Liver (tissue), 9 donors: Measurements from ENCODE around the gene MAP3K4. TPM values are rescaled to one million over a fixed set of nuclear protein-coding genes. Genes with fewer than 3 reads are reported as not detected.

Source experiments
- DNase-seq: peaks from one replicate; pipeline ENCODE4 v3.0.0-alpha.2; 2017; ENCODE audit warnings: low spot score
- H3K27ac ChIP-seq, 2 donors: one replicate each; pipeline ENCODE4 v1.7.0; 2013; ENCODE audit warnings: inconsistent platforms in 2 of 2, low read length in 2 of 2, control low read depth in 1 of 2, low read depth in 1 of 2, mild to moderate bottlenecking in 1 of 2
- H3K27me3 ChIP-seq, 4 donors: one replicate each; pipeline versions ENCODE4 v1.6.1 to v1.7.0; 2013; ENCODE audit warnings: low read length in 3 of 4, inconsistent platforms in 1 of 4, mild to moderate bottlenecking in 1 of 4, moderate library complexity in 1 of 4; ENCODE audit not compliant: control insufficient read depth in 4 of 4, insufficient read depth in 4 of 4
- H3K36me3 ChIP-seq, 4 donors: one replicate each; pipeline versions ENCODE4 v1.6.1 to v1.7.0; 2013; ENCODE audit warnings: low read length in 3 of 4, mild to moderate bottlenecking in 3 of 4, low read depth in 1 of 4, moderate library complexity in 1 of 4; ENCODE audit not compliant: control insufficient read depth in 4 of 4, insufficient read depth in 3 of 4
- H3K4me1 ChIP-seq, 4 donors: one replicate each; pipeline versions ENCODE4 v1.6.1 to v1.7.0; 2013; ENCODE audit warnings: low read length in 3 of 4, mild to moderate bottlenecking in 3 of 4, moderate library complexity in 1 of 4; ENCODE audit not compliant: control insufficient read depth in 4 of 4, insufficient read depth in 4 of 4
- H3K4me3 ChIP-seq, 3 donors: one replicate each; pipeline versions ENCODE4 v1.6.1 to v1.7.0; 2013; ENCODE audit warnings: low read length in 3 of 3, control low read depth in 1 of 3, low read depth in 1 of 3, mild to moderate bottlenecking in 1 of 3
- H3K9ac ChIP-seq, 2 donors: one replicate each; pipeline ENCODE4 v1.7.0; 2013; ENCODE audit warnings: low read length in 2 of 2, mild to moderate bottlenecking in 2 of 2, moderate library complexity in 2 of 2, control low read depth in 1 of 2, low read depth in 1 of 2
- H3K9me3 ChIP-seq, 4 donors: one replicate each; pipeline versions ENCODE4 v1.6.1 to v1.7.0; 2013; ENCODE audit warnings: low read length in 3 of 4; ENCODE audit not compliant: control insufficient read depth in 4 of 4
- ATF3 ChIP-seq: IDR thresholded peaks from 2 replicates; pipeline ENCODE4 v1.6.1; 2016; ENCODE audit warnings: antibody characterized with exemption
- CTCF ChIP-seq: fragments of 150-350 bp; IDR thresholded peaks from 2 replicates; pipeline ENCODE4 v1.5.1; 2017; ENCODE audit warnings: improper control_type of control experiment, low read depth, low read length; ENCODE audit not compliant: missing input control
- EGR1 ChIP-seq, 2 donors: IDR thresholded peaks; 2 replicates each; pipeline ENCODE4 v1.6.1; 2016 to 2018; ENCODE audit warnings: antibody characterized with exemption in 2 of 2, low read depth in 2 of 2
- FOXA1 ChIP-seq: IDR thresholded peaks from 2 replicates; pipeline ENCODE4 v1.6.1; 2016; ENCODE audit warnings: antibody characterized with exemption
- FOXA2 ChIP-seq: IDR thresholded peaks from 2 replicates; pipeline ENCODE4 v1.6.1; 2016; ENCODE audit warnings: antibody characterized with exemption
- GABPA ChIP-seq, 2 donors: IDR thresholded peaks in 1 of 2; conservative IDR thresholded peaks in 1 of 2; 2 replicates each; pipeline ENCODE4 v1.6.1; 2016; ENCODE audit warnings: antibody characterized with exemption in 2 of 2, mild to moderate bottlenecking in 1 of 2, moderate library complexity in 1 of 2
- HNF4A ChIP-seq, 2 donors: conservative IDR thresholded peaks; 2 replicates each; pipeline ENCODE4 v1.6.1; 2016; ENCODE audit warnings: antibody characterized with exemption in 2 of 2, mild to moderate bottlenecking in 2 of 2
- HNF4G ChIP-seq: IDR thresholded peaks from 2 replicates; pipeline ENCODE4 v1.6.1; 2016; ENCODE audit warnings: antibody characterized with exemption
- JUND ChIP-seq, 2 donors: IDR thresholded peaks; 2 replicates each; pipeline ENCODE4 v1.6.1; 2016; ENCODE audit warnings: antibody characterized with exemption in 2 of 2
- MAX ChIP-seq: IDR thresholded peaks from 2 replicates; pipeline ENCODE4 v1.6.1; 2016; ENCODE audit warnings: antibody characterized with exemption
- NR2F2 ChIP-seq: IDR thresholded peaks from 2 replicates; pipeline ENCODE4 v1.6.1; 2016; ENCODE audit warnings: antibody characterized with exemption
- RAD21 ChIP-seq, 2 donors: IDR thresholded peaks; 2 replicates each; pipeline ENCODE4 v1.6.1; 2016; ENCODE audit warnings: antibody characterized with exemption in 2 of 2, mild to moderate bottlenecking in 2 of 2
- REST ChIP-seq: IDR thresholded peaks from 2 replicates; pipeline ENCODE4 v1.6.1; 2016; ENCODE audit warnings: antibody characterized with exemption, mild to moderate bottlenecking
- RXRA ChIP-seq, 2 donors: IDR thresholded peaks; 2 replicates each; pipeline ENCODE4 v1.6.1; 2017 to 2018; ENCODE audit warnings: antibody characterized with exemption in 2 of 2, mild to moderate bottlenecking in 1 of 2
- SP1 ChIP-seq: IDR thresholded peaks from 2 replicates; pipeline ENCODE4 v1.6.1; 2018; ENCODE audit warnings: antibody characterized with exemption, mild to moderate bottlenecking
- TAF1 ChIP-seq: conservative IDR thresholded peaks from 2 replicates; pipeline ENCODE4 v1.6.1; 2016; ENCODE audit warnings: antibody characterized with exemption, mild to moderate bottlenecking
- YY1 ChIP-seq: IDR thresholded peaks from 2 replicates; pipeline ENCODE4 v1.6.1; 2016; ENCODE audit warnings: antibody characterized with exemption, mild to moderate bottlenecking
- ZBTB33 ChIP-seq: IDR thresholded peaks from 2 replicates; pipeline ENCODE4 v1.6.1; 2016; ENCODE audit warnings: antibody characterized with exemption
- WGBS: extraction: QIAGEN DNeasy Blood & Tissue Kit; methylation state at CpG from one replicate; pipeline ENCODE4 v1.1.7; 2013; 5-methylcytosine and 5-hydroxymethylcytosine counted together
- polyA plus RNA-seq, 2 donors: library from polyadenylated mRNA; stranded (reverse) in 1 of 2; unstranded in 1 of 2; fragments of 200-250 nt in 1 of 2; fragments of >200 nt in 1 of 2; fragmentation: Nextera tagmentation in 1 of 2; extraction: Ambion mirVana in 1 of 2; gene quantifications; one replicate each; pipeline versions ENCODE4 v1.2.1 to v1.2.3, GENCODE V29; 2013 to 2015
- total RNA-seq, 2 donors: library from RNA; depleted of rRNA; stranded (reverse); fragments of >200 nt; gene quantifications; one replicate each; pipeline ENCODE4 v1.2.3, GENCODE V29; 2014
- donor health status: healthy.
- donor health status: healthy.
- donor health status: healthy.
- donor health status: healthy.
- donor health status: healthy.

MAP3K4 gene
- total and polyA plus RNA-seq, 4 donors, result 4.3 to 20.0 (median 11.7) TPM

GRCh38 chr6:160943997-160944396, 47.6 kb upstream of the MAP3K4 start (continued):
- TF ChIP-seq ZBTB33, result no peak
- no peak for TF ChIP-seq NR2F2
- TF ChIP-seq HNF4G, result no peak
- no peak for TF ChIP-seq GABPA (IDR thresholded peaks at IDR 0.05 in 1 of 2, conservative IDR thresholded peaks at IDR 0.05 in 1 of 2)
- no peak for TF ChIP-seq RAD21 (IDR thresholded peaks at IDR 0.05)
- TF ChIP-seq EGR1 (IDR thresholded peaks at IDR 0.05; ENCODE audit: low read depth in 2 of 2), result no peak
- no peak for TF ChIP-seq FOXA2
- TF ChIP-seq MAX, result no peak
- TF ChIP-seq HNF4A (conservative IDR thresholded peaks at IDR 0.05), result no peak
- no peak for TF ChIP-seq RXRA (IDR thresholded peaks at IDR 0.05)
- TF ChIP-seq ATF3, result no peak

- Histone ChIP-seq H3K4me1 (no peaks in the 10 kb centered on the region), H3K9ac (no peak overlapping the region), H3K27ac (no peak overlapping the region), H3K36me3 (no peaks in the 10 kb centered on the region), H3K27me3 (no peaks in the 10 kb centered on the region), H3K9me3 (no peaks in the 10 kb centered on the region), H3K4me3 (no peak overlapping the region)
- TF ChIP-seq ATF3 (no peak), RXRA (IDR thresholded peaks at IDR 0.05) (no peak), RAD21 (IDR thresholded peaks at IDR 0.05) (no peak)
- WGBS, result 69% methylated on average over 12 of the region's 12 CpGs
- no peak for DNase-seq
Observed at GRCh38 chr6:160945516-160946177, 45.9 kb upstream of the MAP3K4 start.

GRCh38 chr6:160949531-160949930, 42.0 kb upstream of the MAP3K4 start:
- H3K27ac ChIP-seq, result no peak overlapping the region
- TF ChIP-seq FOXA2 (no peak), HNF4G (no peak), SP1 (no peak), ATF3 (no peak), EGR1 (IDR thresholded peaks at IDR 0.05; ENCODE audit: low read depth in 2 of 2) (no peak), YY1 (no peak), ZBTB33 (no peak), RXRA (IDR thresholded peaks at IDR 0.05) (no peak), TAF1 (no peak), NR2F2 (no peak), MAX (no peak), REST (no peak), JUND (IDR thresholded peaks at IDR 0.05) (no peak), FOXA1 (no peak), CTCF (no peak), GABPA (IDR thresholded peaks at IDR 0.05 in 1 of 2, conservative IDR thresholded peaks at IDR 0.05 in 1 of 2) (no peak), RAD21 (IDR thresholded peaks at IDR 0.05) (no peak)

More at GRCh38 chr6:160949531-160949930, 42.0 kb upstream of the MAP3K4 start:
- Histone ChIP-seq H3K4me3 (no peak overlapping the region), H3K36me3 (no peaks in the 10 kb centered on the region), H3K27me3 (no peaks in the 10 kb centered on the region), H3K4me1 (no peaks in the 10 kb centered on the region), H3K9ac (no peak overlapping the region), H3K9me3 (no peaks in the 10 kb centered on the region)
- DNase-seq, result no peak
- 80% methylated on average over 2 of the region's 2 CpGs for WGBS
